Stimulated activated naive CD8-positive, alpha-beta T cell treated with anti-CD3 and anti-CD28 coated beads, Interleukin-15, Interleukin-2, amounts not matched to agents 100 ng/mL and 50 ng/mL, for 24 hours (primary cell): ENCODE measurements around the gene SLC48A1.

Experiments
- H3K27ac Mint-ChIP-seq: one replicate; pipeline ENCODE4 v1.8.0; 2021; ENCODE audit warnings: mild to moderate bottlenecking, mixed read lengths
- H3K27me3 Mint-ChIP-seq: one replicate; pipeline ENCODE4 v1.8.0; 2021; ENCODE audit warnings: mixed read lengths
- H3K36me3 Mint-ChIP-seq: one replicate; pipeline ENCODE4 v1.8.0; 2021; ENCODE audit warnings: low read depth, mixed read lengths
- H3K4me1 Mint-ChIP-seq: one replicate; pipeline ENCODE4 v1.8.0; 2021; ENCODE audit warnings: low read depth, mixed read lengths
- H3K4me3 Mint-ChIP-seq: one replicate; pipeline ENCODE4 v1.8.0; 2021; ENCODE audit warnings: mild to moderate bottlenecking, mixed read lengths
- H3K9me3 Mint-ChIP-seq: one replicate; pipeline ENCODE4 v1.8.0; 2021; ENCODE audit warnings: mixed read lengths

SLC48A1 gene

GRCh38 chr12:47795814-47796411 is 22.9 kb downstream of the SLC48A1 start:
- H3K4me1 Mint-ChIP-seq = peaks cover 24% of the 10 kb centered on the region
- H3K27me3 Mint-ChIP-seq = no peaks in the 10 kb centered on the region
- no peak overlapping the region for H3K27ac Mint-ChIP-seq
- H3K4me3 Mint-ChIP-seq = no peak overlapping the region
- H3K36me3 Mint-ChIP-seq = peaks cover 55% of the 10 kb centered on the region
- H3K9me3 Mint-ChIP-seq = no peaks in the 10 kb centered on the region

GRCh38 chr12:47797441-47797840 is 24.4 kb downstream of the SLC48A1 start:
- H3K9me3 Mint-ChIP-seq = no peaks in the 10 kb centered on the region
- no peaks in the 10 kb centered on the region for H3K27me3 Mint-ChIP-seq
- peaks cover 53% of the 10 kb centered on the region for H3K36me3 Mint-ChIP-seq
- H3K4me3 Mint-ChIP-seq = no peak overlapping the region
- peaks cover 36% of the 10 kb centered on the region for H3K4me1 Mint-ChIP-seq
- peak overlapping the region; percentile 58 for H3K27ac Mint-ChIP-seq

- H3K9me3 Mint-ChIP-seq = no peaks in the 10 kb centered on the region
- H3K27ac Mint-ChIP-seq = peak overlapping the region; percentile 76
- peaks cover 47% of the 10 kb centered on the region for H3K4me1 Mint-ChIP-seq
- H3K36me3 Mint-ChIP-seq = peaks cover 50% of the 10 kb centered on the region
- H3K27me3 Mint-ChIP-seq = no peaks in the 10 kb centered on the region
- no peak overlapping the region for H3K4me3 Mint-ChIP-seq
These were observed 25.4 kb downstream of the SLC48A1 start for GRCh38 chr12:47798382-47798948.

GRCh38 chr12:47799357-47799955 is 26.4 kb downstream of the SLC48A1 start:
- Mint-ChIP-seq H3K9me3 (no peaks in the 10 kb centered on the region), H3K4me1 (peaks cover 56% of the 10 kb centered on the region), H3K36me3 (peaks cover 49% of the 10 kb centered on the region), H3K27me3 (no peaks in the 10 kb centered on the region), H3K27ac (peak overlapping the region; percentile 72), H3K4me3 (no peak overlapping the region)

GRCh38 chr12:47800582-47800981 is 27.5 kb downstream of the SLC48A1 start:
- Mint-ChIP-seq H3K27me3 (no peaks in the 10 kb centered on the region), H3K27ac (no peak overlapping the region), H3K36me3 (peaks cover 53% of the 10 kb centered on the region), H3K4me3 (no peak overlapping the region), H3K9me3 (no peaks in the 10 kb centered on the region), H3K4me1 (peaks cover 68% of the 10 kb centered on the region)

GRCh38 chr12:47801170-47801903 is 28.3 kb downstream of the SLC48A1 start:
- H3K9me3 Mint-ChIP-seq = no peaks in the 10 kb centered on the region
- peak overlapping the region; percentile 96 for H3K27ac Mint-ChIP-seq
- H3K4me1 Mint-ChIP-seq = peaks cover 75% of the 10 kb centered on the region
- H3K27me3 Mint-ChIP-seq = no peaks in the 10 kb centered on the region
- H3K36me3 Mint-ChIP-seq = peaks cover 58% of the 10 kb centered on the region
- H3K4me3 Mint-ChIP-seq = no peak overlapping the region

- Mint-ChIP-seq H3K27ac (peak overlapping the region; percentile 96), H3K4me1 (peaks cover 81% of the 10 kb centered on the region), H3K36me3 (peaks cover 63% of the 10 kb centered on the region), H3K9me3 (no peaks in the 10 kb centered on the region), H3K4me3 (no peak overlapping the region), H3K27me3 (no peaks in the 10 kb centered on the region)
These were observed 28.8 kb downstream of the SLC48A1 start for GRCh38 chr12:47801904-47802246.

GRCh38 chr12:47802312-47802711 is 29.3 kb downstream of the SLC48A1 start:
- peaks cover 64% of the 10 kb centered on the region for H3K36me3 Mint-ChIP-seq
- H3K4me3 Mint-ChIP-seq = no peak overlapping the region

GRCh38 chr12:47803191-47803875 is 30.3 kb downstream of the SLC48A1 start:
- peak overlapping the region; percentile 96 for H3K27ac Mint-ChIP-seq

More at GRCh38 chr12:47802312-47802711, 29.3 kb downstream of the SLC48A1 start:
- Mint-ChIP-seq H3K4me1 (peaks cover 85% of the 10 kb centered on the region), H3K27ac (peak overlapping the region; percentile 96), H3K9me3 (no peaks in the 10 kb centered on the region), H3K27me3 (no peaks in the 10 kb centered on the region)

GRCh38 chr12:47804171-47804570 is 31.1 kb downstream of the SLC48A1 start:
- Mint-ChIP-seq H3K4me3 (no peak overlapping the region), H3K27me3 (no peaks in the 10 kb centered on the region), H3K9me3 (no peaks in the 10 kb centered on the region), H3K27ac (peak overlapping the region; percentile 96), H3K36me3 (peaks cover 56% of the 10 kb centered on the region), H3K4me1 (peaks cover 96% of the 10 kb centered on the region)

More at GRCh38 chr12:47803191-47803875, 30.3 kb downstream of the SLC48A1 start:
- Mint-ChIP-seq H3K36me3 (peaks cover 59% of the 10 kb centered on the region), H3K27me3 (no peaks in the 10 kb centered on the region), H3K9me3 (no peaks in the 10 kb centered on the region), H3K4me1 (peaks cover 95% of the 10 kb centered on the region), H3K4me3 (peak overlapping the region; percentile 12)

- peaks cover 96% of the 10 kb centered on the region for H3K4me1 Mint-ChIP-seq
- H3K36me3 Mint-ChIP-seq = peaks cover 50% of the 10 kb centered on the region
- H3K27me3 Mint-ChIP-seq = no peaks in the 10 kb centered on the region
- peak overlapping the region; percentile 96 for H3K27ac Mint-ChIP-seq
- H3K4me3 Mint-ChIP-seq = peak overlapping the region; percentile 54
- H3K9me3 Mint-ChIP-seq = no peaks in the 10 kb centered on the region
These were observed 32.4 kb downstream of the SLC48A1 start for GRCh38 chr12:47805417-47805816.

- Mint-ChIP-seq H3K9me3 (no peaks in the 10 kb centered on the region), H3K27me3 (no peaks in the 10 kb centered on the region)
These were observed 34.3 kb downstream of the SLC48A1 start for GRCh38 chr12:47807338-47807737.

GRCh38 chr12:47808050-47808449 is 35.0 kb downstream of the SLC48A1 start:
- Mint-ChIP-seq H3K36me3 (peaks cover 54% of the 10 kb centered on the region), H3K4me3 (peak overlapping the region; percentile 77), H3K27ac (peak overlapping the region; percentile 96), H3K4me1 (peaks cover 98% of the 10 kb centered on the region), H3K9me3 (no peaks in the 10 kb centered on the region), H3K27me3 (no peaks in the 10 kb centered on the region)

More at GRCh38 chr12:47807338-47807737, 34.3 kb downstream of the SLC48A1 start:
- H3K4me1 Mint-ChIP-seq = peaks cover 100% of the 10 kb centered on the region
- peak overlapping the region; percentile 77 for H3K4me3 Mint-ChIP-seq
- H3K36me3 Mint-ChIP-seq = peaks cover 52% of the 10 kb centered on the region
- peak overlapping the region; percentile 96 for H3K27ac Mint-ChIP-seq

GRCh38 chr12:47808574-47809365 is 35.7 kb downstream of the SLC48A1 start:
- Mint-ChIP-seq H3K9me3 (no peaks in the 10 kb centered on the region), H3K36me3 (peaks cover 55% of the 10 kb centered on the region), H3K27ac (peak overlapping the region; percentile 96), H3K4me3 (peak overlapping the region; percentile 77), H3K4me1 (peaks cover 98% of the 10 kb centered on the region), H3K27me3 (no peaks in the 10 kb centered on the region)
